ENCODE data around the gene TMEM248.

DNA sequence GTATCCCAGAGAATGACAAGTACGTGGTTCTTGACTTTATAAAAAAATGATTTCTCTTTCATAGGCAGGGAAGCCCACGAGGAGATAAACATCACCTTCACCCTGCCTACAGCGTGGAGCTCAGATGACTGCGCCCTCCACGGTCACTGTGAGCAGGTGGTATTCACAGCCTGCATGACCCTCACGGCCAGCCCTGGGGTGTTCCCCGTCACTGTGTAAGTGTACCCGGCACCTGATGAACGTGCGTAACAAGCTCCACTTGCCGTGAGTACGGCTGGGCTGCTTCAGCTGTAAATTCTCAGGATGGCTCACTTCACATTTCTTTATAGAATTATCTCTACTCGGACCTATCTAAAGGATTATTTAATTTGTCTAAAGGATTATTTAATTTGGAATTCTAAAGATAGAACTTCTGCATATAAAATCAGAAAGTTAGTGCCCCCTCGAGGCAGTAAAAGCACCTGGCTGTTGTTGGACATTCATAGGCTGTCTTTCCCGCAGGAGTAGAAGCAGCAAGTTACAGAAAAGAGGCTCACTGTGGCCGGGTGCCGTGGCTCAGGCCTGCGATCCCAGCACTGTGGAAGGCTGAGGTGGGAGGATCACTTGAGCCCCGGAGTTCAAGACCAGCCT lies 27.6 kb downstream of the TMEM248 start:
- no peak for TF ChIP-seq POLR2A (IDR thresholded peaks at IDR 0.05)
- no peak for TF ChIP-seq EP300 (IDR thresholded peaks at IDR 0.05)
